GM12892 (cell line): ENCODE measurements around the gene RASA2.

Source experiments
- POLR2A ChIP-seq: IDR thresholded peaks from 2 replicates; pipeline ENCODE4 v1.6.1; 2011; ENCODE audit warnings: low read depth, low read length, control low read depth
- POLR2AphosphoS5 ChIP-seq: IDR thresholded peaks from 2 replicates; pipeline ENCODE4 v1.6.1; 2011; ENCODE audit warnings: low read depth, low read length, control low read depth

- TF ChIP-seq POLR2AphosphoS5 = no peak
- no peak for TF ChIP-seq POLR2A
Measured at GRCh38 chr3:141459008-141459407, 27.8 kb upstream of the RASA2 start.
